Stimulated activated CD8-positive, alpha-beta memory T cell treated with anti-CD3 and anti-CD28 coated beads, Interleukin-12 subunit alpha, Interleukin-12 subunit beta, amount 100 ng/mL, for 4 hours (primary cell): ENCODE results near the gene CYP46A1.

ENCODE experiments used
- DNase-seq: peaks from one replicate; pipeline ENCODE4 v3.0.0-alpha.2; 2020; ENCODE audit warnings: low read depth

Gene CYP46A1

DNA sequence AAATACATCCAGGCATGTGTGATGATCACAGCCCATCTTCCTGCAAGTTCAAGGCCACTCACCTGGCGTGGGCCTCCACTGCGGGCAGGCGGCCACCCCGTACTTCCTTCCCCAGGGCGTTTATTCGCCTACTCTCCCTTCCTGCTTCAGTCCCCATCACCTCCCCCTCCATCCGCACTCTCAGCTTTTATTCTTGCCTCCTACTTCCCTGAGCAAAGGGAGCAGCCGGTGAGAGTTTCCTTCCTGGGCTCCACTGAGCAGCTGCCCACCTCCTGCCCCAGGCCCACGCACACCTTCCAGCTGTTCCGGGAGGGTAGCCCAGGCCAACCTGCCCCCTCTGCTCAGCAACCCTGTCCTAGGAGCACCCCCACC lies 4.1 kb downstream of the CYP46A1 start:
- DNase-seq, result no peak

DNA sequence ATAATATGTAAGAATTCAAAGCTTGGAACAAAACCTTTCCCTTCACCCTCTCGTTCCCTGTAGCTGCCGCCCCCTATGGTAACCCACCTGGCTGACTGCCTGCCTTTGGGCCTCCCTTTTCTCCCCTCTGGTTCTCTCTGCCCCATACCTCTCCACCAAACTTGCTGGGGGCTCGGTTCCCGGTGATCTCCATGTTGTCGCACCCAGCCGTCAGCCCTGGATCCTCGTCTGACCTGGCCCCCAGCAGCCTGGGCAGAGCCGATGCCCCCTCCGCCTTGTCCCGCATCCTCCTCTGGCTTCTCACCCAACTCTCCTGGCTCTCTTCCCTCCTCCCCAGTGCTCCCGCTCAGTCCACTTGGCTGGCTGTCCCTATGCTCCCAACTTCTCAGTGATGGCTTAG lies 4.5 kb downstream of the CYP46A1 start:
- DNase-seq, result no peak

DNA sequence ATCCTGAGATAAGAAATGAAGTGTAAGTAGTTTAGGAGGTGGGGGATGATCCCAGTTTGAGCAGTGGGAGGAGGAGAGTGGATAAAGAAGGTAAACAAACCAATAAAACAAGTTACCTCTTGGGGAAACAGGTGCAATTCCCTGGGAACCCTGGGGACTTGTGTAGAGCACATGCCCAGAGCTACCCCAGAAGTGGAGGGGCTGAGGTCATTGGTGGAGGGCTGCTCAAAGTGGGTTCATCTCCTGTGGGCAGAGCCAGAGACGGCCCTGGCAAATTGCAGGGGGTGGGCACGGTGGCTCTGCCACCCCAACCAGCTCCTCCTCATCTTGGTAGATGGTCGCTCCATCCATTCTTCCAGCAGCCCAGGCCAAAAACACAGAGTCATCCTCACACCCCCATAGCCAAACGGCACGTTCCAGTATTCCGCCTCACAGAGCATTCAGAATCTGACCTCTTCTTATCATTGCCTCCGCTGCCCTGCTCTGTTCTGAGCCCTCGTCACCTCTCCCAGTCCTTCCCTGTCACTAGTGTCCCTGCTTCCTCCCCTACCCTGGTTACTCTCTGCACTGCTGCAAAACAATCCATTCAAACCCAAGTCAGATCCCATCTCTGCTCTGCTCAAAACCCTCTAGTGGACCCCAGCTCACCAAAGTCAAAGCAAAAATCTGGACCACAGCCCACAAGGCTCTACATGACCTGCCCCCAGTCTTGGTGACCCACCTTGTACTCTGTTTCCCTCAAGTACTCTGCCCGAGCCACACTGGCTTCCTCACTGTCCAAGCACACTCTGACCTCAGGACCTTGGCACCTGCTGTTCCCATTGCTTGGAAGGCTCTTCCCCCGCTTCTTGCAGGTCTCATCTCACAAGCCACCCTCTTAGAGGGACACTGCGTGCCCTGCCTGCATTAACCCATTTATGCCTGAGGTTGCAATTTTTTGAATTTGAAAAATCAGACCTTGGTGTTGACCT lies 5.5 kb downstream of the CYP46A1 start:
- DNase-seq, result no peak

DNA sequence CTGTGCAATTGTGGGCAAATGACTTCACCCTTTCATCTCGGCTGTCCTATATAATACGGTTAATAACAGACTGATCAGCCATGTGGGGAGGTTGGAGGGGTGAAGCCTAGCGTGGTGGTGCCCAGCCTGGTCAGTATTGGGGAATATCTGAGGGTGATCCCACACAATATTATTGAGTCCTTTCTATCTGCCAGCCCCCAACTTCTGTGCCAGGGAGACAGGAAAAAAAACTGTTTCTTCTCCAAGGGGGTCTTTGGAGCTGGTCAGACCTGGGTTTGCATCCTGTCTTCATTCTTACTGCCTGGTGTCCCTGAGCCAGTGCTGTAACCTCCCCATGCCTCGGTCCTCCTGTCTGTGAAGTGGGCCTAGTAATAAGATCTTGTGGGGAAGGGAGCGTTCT lies 6.5 kb downstream of the CYP46A1 start:
- DNase-seq, result no peak

DNA sequence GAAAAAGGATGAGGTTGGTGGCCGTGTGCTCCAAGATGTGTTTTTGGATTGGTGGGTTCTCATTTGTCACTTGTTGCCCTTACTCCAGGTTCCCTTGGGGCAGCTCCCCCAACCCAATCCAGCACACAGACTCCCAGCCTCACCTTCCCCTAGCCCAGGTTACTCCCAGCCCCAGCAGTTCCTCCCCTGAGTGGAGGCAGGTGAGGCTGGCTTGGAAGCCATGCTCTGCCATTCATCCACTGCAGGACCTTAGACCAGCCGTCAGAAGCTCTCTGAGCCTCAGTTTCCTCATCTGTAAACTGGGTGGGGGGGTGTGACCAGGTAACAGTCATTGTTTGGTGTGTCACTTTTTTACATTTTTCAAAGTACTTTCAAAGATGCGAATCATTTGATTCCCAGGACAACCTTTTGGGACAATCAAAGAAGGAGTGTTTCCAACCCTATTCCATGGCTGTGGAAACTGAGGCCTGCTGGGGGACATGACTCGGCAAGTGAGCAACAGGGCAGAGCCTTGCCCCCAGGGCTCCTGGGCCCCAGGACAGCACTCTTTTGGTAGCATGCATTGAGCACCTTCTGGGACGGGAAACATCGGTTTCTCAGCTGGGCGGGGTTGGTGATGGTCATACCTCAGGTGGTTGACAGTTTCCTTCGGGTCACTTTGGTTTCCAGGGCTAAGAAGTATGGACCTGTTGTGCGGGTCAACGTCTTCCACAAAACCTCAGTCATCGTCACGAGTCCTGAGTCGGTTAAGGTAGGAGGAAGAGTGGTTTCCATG lies 7.2 kb downstream of the CYP46A1 start:
- DNase-seq, result no peak

DNA sequence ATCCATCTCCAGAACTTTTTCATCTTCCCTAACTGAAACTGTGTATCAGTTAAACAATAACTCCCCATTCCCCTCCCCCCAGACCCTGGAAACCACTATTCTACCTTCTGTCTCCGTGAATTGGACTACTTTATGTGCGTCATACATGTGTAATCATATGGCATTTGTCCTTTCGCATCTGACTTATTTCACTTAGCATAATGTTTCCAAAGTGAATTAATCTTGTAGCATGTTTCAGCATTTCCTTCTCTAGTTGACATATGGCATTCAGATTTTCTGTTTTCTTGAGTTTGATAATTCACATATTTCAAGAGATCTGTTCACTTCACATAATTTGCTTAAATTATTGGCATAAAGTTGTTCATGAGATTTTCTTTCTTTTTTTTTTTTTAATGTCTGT lies 9.8 kb downstream of the CYP46A1 start:
- no peak for DNase-seq

DNA sequence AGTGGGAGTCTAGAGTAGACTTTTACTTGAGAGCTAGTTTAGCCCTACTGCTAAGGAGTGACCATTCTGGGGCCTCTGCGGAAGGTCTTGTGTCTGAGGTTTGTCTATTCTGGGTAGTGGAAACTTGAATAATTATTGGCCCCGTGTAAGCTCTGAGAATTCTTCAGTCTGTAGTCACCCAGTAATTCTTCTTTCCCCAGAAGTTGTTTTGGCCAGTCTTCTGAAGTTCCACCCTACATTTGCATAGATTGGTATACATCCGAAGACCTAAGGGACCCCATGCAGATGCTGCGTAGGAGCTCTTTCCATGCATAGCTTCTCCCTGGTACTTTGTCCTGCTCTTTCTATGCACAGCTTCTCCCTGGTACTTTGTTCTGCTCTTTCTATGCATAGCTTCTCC lies 12.8 kb downstream of the CYP46A1 start:
- no peak for DNase-seq

DNA sequence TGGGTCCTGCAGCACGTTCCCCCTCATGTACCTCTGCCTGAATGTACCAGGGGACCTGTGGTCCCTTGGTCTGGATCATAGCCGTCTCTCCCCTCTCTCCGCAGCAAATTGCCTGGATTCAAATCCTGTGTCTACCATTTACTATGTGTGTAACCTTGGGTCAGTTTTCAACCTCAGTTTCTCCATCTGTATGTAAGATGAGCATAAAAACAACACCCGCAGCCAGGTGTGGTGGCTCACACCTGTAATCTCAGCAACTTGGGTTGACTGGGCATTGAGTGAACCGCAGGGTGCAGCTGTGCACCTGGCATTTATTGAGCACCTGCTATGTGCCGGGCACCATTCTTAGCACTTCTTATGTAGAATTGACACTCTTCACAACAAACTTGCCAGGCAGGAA lies 14.1 kb downstream of the CYP46A1 start:
- no peak for DNase-seq

DNA sequence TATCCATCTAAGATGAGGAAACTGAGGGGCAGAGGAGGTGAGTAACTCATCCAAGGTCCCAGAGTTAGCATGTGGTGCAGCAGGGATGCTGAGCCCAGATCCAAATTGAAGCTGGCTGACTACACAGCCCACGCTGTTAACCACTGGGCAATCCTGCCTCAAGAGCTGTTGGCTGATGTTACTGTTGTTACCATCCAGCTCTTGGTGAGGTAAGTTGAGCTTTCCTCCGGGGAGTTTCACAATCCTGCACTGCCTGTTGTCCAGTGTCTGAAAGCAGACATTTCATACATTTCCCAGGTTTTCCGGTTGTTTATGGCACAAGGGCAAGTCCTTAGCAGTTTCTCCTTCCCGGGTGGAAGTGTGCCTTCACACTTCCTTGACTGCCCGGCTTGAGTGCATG lies 14.5 kb downstream of the CYP46A1 start:
- no peak for DNase-seq

DNA sequence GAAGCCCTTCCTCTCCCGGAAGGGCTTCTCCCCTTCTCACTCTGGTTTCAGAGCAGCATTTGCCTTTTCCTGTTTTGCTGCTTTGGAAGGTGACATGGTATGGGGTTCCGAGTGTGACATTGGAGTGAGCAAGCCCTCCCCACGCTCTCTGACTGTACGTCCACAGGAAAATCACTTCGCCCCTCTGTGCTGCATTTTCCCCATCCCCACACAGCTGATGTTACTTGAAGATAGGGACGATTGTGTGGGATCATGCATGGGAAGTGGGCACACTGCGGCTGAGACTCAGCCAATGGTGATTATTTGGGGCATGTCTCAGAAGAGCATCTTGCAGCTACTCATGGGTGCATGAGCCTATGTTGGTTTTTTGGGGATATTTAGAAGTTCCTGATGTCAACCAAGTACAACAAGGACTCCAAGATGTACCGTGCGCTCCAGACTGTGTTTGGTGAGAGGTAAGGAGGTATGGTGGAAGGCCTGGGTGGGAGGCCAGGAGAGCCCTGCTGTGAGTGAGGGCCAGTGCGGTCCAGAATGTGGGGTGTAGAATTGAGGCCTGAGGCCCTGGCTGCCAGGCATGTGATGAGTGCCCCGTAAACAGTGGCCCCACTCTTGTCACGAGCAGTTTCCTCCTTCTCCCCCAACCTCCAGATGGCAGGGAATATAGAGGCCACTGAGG lies 15.1 kb downstream of the CYP46A1 start:
- DNase-seq, result no peak

DNA sequence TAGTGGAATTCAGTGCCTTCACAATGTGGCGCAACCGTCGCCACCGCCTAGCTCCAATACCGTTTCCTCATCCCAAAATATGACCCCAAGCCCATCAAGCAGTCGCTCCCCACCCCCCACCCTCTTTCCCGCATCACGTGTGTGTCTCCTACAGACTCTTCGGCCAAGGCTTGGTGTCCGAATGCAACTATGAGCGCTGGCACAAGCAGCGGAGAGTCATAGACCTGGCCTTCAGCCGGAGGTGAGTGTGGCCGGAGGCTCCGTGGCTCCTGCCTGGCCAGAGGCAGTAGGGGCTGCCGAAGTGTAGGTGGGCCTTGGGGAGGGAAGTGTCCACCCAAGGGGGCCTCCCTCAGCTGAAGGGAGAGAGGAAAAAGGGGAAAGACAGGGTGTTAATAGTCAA lies 15.8 kb downstream of the CYP46A1 start:
- DNase-seq, result no peak

DNA sequence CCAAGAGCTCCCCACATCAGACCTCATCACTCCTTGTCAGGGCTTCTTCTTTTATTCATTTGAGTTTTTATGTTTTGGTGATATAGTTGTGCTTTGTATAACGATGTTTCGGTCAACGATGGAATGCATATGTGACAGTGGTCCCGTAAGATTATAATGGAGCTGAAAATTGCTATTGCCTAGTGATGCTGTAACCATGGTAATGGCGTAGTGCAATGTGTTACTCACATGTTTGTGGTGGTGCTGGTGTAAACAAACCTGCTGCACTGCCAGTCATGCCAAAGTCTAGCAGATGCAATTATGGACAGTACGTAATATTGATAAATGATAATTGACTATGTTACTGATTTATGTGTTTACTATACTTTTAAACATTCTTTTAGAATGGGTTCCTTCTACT lies 16.3 kb downstream of the CYP46A1 start:
- no peak for DNase-seq

DNA sequence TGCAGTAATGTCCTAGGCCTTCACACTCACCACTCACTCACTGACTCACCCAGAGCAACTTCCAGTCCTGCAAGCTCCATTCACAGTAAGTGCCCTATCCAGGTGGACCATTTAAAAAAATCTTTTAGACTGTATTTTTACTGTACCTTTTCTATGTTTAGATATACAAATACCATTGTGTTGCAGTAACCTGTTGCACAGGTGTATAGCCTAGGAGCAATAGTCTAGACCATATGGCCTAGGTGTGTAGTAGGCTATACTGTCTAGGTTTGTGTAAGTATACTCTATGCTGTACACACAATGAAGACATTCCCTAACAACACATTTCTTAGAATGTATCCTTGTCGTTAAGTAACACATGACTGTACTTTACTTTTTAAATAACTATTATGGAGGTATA lies 17.2 kb downstream of the CYP46A1 start:
- DNase-seq, result no peak

DNA sequence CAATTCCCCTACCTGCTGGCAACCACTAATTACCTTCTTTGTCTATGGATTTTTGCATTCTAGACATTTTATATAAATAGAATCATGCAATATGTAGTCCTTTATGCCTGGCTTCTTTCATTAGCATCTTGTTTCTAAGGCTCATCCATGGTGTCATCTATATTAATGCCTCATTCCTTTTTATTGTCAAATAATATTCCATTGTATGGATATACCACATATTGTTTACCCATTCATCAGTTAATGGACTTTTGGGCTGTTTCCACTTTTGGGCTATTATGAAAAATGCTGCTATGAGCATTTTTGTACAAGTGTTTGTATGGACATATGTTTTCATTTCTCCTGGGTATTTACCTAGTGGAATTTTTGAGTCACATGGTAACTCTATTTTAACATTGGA lies 18.0 kb downstream of the CYP46A1 start:
- DNase-seq, result no peak

DNA sequence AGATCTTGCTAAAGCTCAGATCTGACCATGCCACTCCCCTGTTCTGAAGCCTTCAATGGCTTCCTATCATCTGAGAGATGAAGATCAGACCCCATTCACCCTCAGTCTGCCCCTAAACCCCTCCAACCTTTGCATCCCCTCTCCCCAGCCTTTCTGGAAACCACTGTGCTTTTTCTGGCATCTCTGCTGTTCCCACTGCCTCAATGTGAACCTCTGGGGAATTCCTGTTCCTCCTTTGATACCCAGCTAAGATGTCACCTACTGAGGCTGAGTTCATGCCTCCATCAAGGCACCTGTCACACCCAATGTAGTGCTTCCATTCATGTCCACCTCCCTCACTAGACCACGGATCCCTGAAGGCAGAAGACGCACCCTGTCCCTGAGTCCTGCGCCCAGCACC lies 19.3 kb downstream of the CYP46A1 start:
- no peak for DNase-seq

DNA sequence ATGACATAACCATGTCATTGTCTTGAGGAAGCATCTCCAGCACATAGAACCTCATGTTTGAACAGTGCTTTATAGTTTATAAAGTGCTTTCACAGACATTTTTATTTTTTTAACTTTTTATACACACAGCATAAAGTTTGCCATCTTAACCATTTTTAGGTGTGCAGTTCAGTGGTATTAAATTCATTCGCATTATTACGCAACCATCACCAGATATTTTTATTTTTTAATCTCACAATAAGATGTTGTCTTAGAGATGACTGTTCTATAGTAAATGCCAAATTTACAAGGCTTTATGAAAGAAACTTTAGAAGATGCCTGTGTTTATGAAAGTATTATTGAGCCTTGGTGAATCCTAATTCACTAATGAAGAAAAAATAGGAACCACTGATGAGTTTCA lies 19.9 kb downstream of the CYP46A1 start:
- DNase-seq, result no peak

DNA sequence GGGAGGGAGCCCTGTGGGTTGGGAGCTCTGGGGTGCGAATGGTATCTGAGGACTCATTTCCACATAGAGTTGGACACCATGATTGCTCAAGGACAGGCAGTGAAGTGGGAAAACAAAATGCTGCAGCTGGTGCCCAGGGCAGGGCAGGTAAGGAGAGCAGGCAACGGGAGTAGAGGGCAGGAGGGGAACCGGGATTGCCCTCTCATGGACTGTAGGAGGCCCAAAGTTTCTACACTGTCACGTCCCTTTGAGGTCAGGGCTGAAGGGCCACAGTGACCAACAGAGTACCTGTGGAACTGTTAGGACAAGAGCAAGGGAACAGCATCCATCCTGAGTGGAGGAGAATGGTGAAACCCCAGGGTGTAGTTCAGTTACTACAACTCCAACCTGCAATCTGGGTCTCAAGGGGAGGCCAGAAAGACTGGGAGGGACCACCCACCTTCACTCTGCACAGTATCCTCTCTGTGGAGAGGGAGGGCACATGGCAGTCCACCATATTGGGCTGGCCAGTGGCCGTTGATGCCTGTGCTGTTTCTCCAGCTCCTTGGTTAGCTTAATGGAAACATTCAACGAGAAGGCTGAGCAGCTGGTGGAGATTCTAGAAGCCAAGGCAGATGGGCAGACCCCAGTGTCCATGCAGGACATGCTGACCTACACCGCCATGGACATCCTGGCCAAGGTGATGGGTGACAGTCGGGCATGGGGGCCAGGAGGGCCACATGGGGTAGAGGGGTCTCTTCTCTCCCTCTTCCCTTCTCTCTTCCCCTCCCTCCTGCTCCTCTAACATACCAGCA lies 22.2 kb downstream of the CYP46A1 start:
- no peak for DNase-seq

DNA sequence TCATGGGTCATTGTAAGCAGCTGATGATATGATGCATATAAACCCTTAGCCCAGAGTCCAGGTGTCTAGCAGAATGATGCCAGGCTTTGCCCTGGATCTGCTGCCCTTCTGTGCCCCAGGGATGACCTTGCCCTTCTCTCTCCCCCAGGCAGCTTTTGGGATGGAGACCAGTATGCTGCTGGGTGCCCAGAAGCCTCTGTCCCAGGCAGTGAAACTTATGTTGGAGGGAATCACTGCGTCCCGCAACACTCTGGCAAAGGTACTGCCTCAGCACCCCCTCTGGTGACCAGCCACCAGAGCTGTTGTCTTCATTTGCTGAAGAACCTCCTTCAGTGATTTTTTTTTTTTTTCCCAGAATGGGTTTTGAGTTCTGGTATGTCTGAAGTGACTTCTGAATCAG lies 23.3 kb downstream of the CYP46A1 start:
- no peak for DNase-seq

DNA sequence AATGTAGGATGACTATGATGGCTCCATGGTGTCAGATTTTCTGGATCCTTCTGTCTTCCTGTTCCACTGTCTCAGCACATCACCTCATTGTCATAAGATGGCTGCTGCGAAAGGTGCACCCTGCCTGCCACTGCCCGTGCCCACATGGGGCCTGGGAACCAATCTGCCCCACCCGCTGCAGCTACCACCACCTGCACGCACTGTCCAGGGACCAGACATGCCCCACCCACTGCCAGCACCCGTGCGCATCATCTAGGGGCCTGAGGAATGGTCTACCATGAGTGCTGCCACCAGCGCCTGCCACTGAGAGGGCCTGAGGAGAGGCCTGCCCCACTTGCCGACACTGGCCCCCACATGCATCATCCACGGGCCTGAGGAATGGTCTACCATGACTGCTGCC lies 23.8 kb downstream of the CYP46A1 start:
- no peak for DNase-seq

DNA sequence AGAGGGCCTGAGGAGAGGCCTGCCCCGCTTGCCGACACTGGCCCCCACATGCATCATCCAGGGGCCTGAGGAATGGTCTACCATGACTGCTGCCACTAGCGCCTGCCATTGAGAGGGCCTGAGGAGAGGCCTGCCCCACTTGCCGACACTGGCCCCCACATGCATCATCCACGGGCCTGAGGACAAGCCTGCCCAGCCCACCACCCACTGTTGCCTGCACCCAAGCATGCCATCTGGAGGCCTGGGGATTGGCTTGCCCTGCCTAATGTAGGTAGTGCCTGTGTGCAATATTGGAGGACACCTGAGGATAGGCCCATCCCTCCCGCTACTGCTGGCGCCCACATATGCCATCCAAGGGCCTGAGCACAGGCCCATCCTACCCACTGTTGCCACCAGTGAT lies 24.4 kb downstream of the CYP46A1 start:
- DNase-seq, result no peak

DNA sequence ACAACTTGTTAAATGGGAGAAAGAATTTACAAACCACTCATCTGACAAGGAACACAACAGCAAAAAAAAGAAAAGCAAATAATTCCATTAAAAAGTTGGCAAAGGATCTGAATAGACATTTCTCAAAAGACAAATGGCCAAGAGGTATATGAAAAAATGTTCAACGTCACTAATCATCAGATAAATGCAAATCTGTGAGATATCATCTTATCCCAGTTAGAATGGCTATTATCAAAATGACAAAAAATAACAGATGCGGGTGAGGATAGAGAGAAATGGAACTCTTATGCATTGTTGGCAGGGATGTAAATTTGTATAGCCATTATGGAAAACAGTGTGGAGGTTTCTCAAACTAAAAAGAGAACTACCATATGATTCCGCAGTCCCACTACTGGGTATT lies 29.9 kb downstream of the CYP46A1 start:
- DNase-seq, result no peak
